ENCODE data around the gene OGA. TPM values are rescaled to one million over a fixed set of nuclear protein-coding genes. Genes with fewer than 3 reads are reported as not detected.

Gene OGA
- total RNA-seq, 3 donors from 2014 or later (not counting 1 experiment from before 2014, with no cell fraction given), result 427 to 488 (median 481) TPM

DNA sequence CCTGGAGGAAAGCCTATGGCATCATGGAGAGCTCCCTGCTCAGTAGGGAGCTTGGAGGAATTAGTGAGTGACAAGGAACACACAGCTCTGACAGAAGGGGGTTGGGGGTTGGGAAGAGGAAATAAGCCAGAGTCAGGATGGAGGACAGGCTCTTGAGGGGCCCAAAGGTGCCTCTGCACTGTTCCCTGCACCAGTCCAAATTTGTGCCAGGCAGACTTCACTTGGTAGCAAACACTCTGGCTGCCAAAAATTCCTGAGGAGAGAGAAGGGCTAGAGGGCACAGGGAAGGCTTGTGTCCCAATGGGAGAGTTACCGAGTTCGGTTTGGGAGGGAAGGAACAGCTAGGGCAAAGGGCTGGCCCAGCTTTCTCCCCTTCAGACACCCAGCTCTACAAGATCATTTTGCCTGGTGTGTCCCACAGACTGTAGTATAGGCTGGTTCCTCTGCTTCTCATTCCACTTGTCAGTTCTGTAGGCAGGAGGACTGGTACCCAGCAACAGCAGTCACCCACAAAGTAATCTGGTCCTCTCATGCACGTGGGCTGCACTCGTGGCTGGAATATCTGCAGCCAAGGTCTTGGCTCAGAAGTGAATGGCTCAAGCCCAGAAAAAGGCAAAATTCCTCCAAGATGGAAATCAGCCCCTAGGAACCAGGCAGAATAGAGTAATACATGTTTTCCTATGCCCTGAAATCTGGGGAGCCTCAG is 33.3 kb upstream of the OGA start:
- H3K27me3 Mint-ChIP-seq (ENCODE audit: low read depth in 2 of 2), result no peaks in the 10 kb centered on the region
- peaks cover 21% of the 10 kb centered on the region for H3K36me3 ChIP-seq (ENCODE audit: control insufficient read depth, insufficient read depth, low read length)
- H3K4me1 Mint-ChIP-seq, result peaks cover 4% of the 10 kb centered on the region in 2 donors
- no peak for ATAC-seq
- H3K4me1 ChIP-seq (ENCODE audit: control insufficient read depth, insufficient read depth, low read length), result no peaks in the 10 kb centered on the region
- TF ChIP-seq, protein P1, sequence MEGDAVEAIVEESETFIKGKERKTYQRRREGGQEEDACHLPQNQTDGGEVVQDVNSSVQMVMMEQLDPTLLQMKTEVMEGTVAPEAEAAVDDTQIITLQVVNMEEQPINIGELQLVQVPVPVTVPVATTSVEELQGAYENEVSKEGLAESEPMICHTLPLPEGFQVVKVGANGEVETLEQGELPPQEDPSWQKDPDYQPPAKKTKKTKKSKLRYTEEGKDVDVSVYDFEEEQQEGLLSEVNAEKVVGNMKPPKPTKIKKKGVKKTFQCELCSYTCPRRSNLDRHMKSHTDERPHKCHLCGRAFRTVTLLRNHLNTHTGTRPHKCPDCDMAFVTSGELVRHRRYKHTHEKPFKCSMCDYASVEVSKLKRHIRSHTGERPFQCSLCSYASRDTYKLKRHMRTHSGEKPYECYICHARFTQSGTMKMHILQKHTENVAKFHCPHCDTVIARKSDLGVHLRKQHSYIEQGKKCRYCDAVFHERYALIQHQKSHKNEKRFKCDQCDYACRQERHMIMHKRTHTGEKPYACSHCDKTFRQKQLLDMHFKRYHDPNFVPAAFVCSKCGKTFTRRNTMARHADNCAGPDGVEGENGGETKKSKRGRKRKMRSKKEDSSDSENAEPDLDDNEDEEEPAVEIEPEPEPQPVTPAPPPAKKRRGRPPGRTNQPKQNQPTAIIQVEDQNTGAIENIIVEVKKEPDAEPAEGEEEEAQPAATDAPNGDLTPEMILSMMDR (IDR thresholded peaks at IDR 0.05), result no peak
- no peaks in the 10 kb centered on the region for H3K9me3 ChIP-seq (ENCODE audit: control insufficient read depth, insufficient read depth, low read length)
- DNase-seq, result no peak
- intact Hi-C loops (cut with micrococcal nuclease), result no loop called here
- no peak overlapping the region for H3K4me3 Mint-ChIP-seq
- H3K9me3 Mint-ChIP-seq, result no peaks in the 10 kb centered on the region
- H3K36me3 Mint-ChIP-seq, result no peaks in the 10 kb centered on the region
- H3K27ac Mint-ChIP-seq, result peak overlapping the region in 1 of 2 donors; percentile 21
- WGBS (ENCODE audit: insufficient coverage), result over 99% methylated on average over 4 of the region's 4 CpGs
- H3K4me3 ChIP-seq (ENCODE audit: low read length), result no peak overlapping the region
- no peak overlapping the region for H3K27ac ChIP-seq (ENCODE audit: low read length)
- H3K27me3 ChIP-seq (ENCODE audit: control insufficient read depth, insufficient read depth, low read length), result no peaks in the 10 kb centered on the region

DNA sequence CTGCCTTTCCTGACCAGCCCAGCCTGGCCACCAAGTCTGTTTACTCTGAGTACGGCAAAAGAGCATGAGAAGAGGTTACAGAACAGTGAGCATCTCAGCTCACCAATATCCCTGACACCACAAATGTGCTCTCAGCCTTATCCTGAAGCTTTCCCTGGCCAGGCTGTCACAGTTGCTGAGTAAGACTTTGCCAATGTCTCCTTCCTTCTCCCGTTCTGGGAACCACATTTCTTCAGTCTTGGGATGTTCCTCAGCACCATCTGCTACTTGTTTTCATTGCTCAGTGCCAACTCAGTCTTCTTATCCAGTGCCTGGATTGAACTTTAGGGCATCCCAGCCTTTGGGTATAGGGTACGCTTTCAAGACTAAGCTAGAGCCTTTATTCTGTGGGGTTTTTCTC is 32.5 kb upstream of the OGA start:
- intact Hi-C loops (cut with micrococcal nuclease), result no loop called here
- H3K4me3 Mint-ChIP-seq, result no peak overlapping the region
- 91% methylated on average over 3 of the region's 3 CpGs for WGBS (ENCODE audit: insufficient coverage)
- DNase-seq (no peak), ATAC-seq (no peak)
- Histone ChIP-seq H3K27ac (ENCODE audit: low read length) (no peak overlapping the region), H3K4me1 (ENCODE audit: control insufficient read depth, insufficient read depth, low read length) (no peaks in the 10 kb centered on the region), H3K36me3 (ENCODE audit: control insufficient read depth, insufficient read depth, low read length) (peaks cover 21% of the 10 kb centered on the region), H3K9me3 (ENCODE audit: control insufficient read depth, insufficient read depth, low read length) (no peaks in the 10 kb centered on the region), H3K4me3 (ENCODE audit: low read length) (no peak overlapping the region), H3K27me3 (ENCODE audit: control insufficient read depth, insufficient read depth, low read length) (no peaks in the 10 kb centered on the region)
- H3K36me3 Mint-ChIP-seq, result no peaks in the 10 kb centered on the region
- no peaks in the 10 kb centered on the region for H3K9me3 Mint-ChIP-seq
- TF ChIP-seq, protein P1 (IDR thresholded peaks at IDR 0.05), result no peak
- H3K27ac Mint-ChIP-seq, result peak overlapping the region in 1 of 2 donors; percentile 21
- H3K27me3 Mint-ChIP-seq (ENCODE audit: low read depth in 2 of 2), result no peaks in the 10 kb centered on the region
- peaks cover 4% of the 10 kb centered on the region in 2 donors for H3K4me1 Mint-ChIP-seq

DNA sequence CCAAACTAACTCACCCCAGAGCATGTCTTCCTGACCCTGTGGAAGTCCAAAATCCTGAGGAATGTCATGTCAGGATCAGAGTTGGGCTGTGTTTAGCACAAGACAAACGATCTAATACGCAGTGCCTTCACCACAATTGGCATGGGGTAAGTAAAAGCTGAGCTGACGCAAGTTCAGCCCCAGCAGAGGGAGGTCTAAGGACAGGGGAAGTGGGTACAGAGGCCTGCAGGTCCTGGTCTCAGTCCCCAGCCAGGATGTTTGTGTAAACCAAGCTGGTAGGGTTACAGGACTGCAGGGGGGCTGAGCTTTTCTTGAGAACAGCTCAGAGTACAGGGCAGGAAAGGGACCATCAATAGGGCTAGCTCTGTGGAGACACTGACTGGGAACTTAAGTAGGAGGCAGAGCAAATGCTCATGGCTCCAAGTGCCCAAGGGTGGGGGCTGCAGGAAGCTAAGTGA is 30.7 kb upstream of the OGA start:
- Mint-ChIP-seq H3K27ac (no peak overlapping the region), H3K36me3 (no peaks in the 10 kb centered on the region)

More for the DNA sequence above, 30.7 kb upstream of the OGA start:
- Mint-ChIP-seq H3K27me3 (ENCODE audit: low read depth in 2 of 2) (peaks cover 6 to 7% of the 10 kb centered on the region in 2 donors), H3K4me3 (no peak overlapping the region), H3K4me1 (peaks cover 10 to 17% of the 10 kb centered on the region in 2 donors), H3K9me3 (no peaks in the 10 kb centered on the region)
- peaks cover 21% of the 10 kb centered on the region for H3K36me3 ChIP-seq (ENCODE audit: control insufficient read depth, insufficient read depth, low read length)
- intact Hi-C loops (cut with micrococcal nuclease), result no loop called here
- 77% methylated on average over 3 of the region's 3 CpGs for WGBS (ENCODE audit: insufficient coverage)
- no peak overlapping the region for H3K4me3 ChIP-seq (ENCODE audit: low read length)
- H3K27ac ChIP-seq (ENCODE audit: low read length), result no peak overlapping the region
- no peaks in the 10 kb centered on the region for H3K27me3 ChIP-seq (ENCODE audit: control insufficient read depth, insufficient read depth, low read length)
- peaks cover 5% of the 10 kb centered on the region for H3K4me1 ChIP-seq (ENCODE audit: control insufficient read depth, insufficient read depth, low read length)
- TF ChIP-seq, protein P1 (IDR thresholded peaks at IDR 0.05), result no peak
- no peaks in the 10 kb centered on the region for H3K9me3 ChIP-seq (ENCODE audit: control insufficient read depth, insufficient read depth, low read length)
- DNase-seq (no peak), ATAC-seq (peak in 1 of 3 donors; percentile 41)

All from natural killer cell (primary cell).